PC-3 (cell line): ENCODE results near the gene ARHGAP26.

Experiments used
- CTCF ChIP-seq: fragments of 300-600 bp; sonication (generic); conservative IDR thresholded peaks from 2 replicates; pipeline ENCODE4 v1.5.1; 2017; ENCODE audit warnings: antibody characterized with exemption, low read depth, mild to moderate bottlenecking, low read length
- EZH2 ChIP-seq: fragments of 300-600 bp; sonication (generic); IDR thresholded peaks from one replicate; pipeline ENCODE4 v1.6.1; 2017; ENCODE audit warnings: antibody characterized with exemption, mild to moderate bottlenecking, low read length; ENCODE audit not compliant: unreplicated experiment
- EZH2phosphoT487 ChIP-seq: fragments of 300-600 bp; sonication (generic); IDR thresholded peaks from 2 replicates; pipeline ENCODE4 v1.6.1; 2018; ENCODE audit warnings: mild to moderate bottlenecking, antibody characterized with exemption, low read length, borderline replicate concordance

GRCh38 chr5:143121135-143121475 is 350.9 kb downstream of the ARHGAP26 start:
- no peak for TF ChIP-seq CTCF
- TF ChIP-seq EZH2phosphoT487, result no peak
- TF ChIP-seq EZH2, result no peak
